Cortex of kidney (tissue), 1 donor: Measurements from ENCODE around the gene MAGEB2.
"Not testable (repeated sequence)": the region's sequence is repeated elsewhere in the genome, so short reads cannot be mapped to it uniquely, and the experiment has no call there.

ENCODE experiments used
- DNase-seq: peaks from one replicate; lab custom pipeline; 2025; lab: John Stamatoyannopoulos, UW

Gene MAGEB2, protein sequence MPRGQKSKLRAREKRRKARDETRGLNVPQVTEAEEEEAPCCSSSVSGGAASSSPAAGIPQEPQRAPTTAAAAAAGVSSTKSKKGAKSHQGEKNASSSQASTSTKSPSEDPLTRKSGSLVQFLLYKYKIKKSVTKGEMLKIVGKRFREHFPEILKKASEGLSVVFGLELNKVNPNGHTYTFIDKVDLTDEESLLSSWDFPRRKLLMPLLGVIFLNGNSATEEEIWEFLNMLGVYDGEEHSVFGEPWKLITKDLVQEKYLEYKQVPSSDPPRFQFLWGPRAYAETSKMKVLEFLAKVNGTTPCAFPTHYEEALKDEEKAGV

DNA sequence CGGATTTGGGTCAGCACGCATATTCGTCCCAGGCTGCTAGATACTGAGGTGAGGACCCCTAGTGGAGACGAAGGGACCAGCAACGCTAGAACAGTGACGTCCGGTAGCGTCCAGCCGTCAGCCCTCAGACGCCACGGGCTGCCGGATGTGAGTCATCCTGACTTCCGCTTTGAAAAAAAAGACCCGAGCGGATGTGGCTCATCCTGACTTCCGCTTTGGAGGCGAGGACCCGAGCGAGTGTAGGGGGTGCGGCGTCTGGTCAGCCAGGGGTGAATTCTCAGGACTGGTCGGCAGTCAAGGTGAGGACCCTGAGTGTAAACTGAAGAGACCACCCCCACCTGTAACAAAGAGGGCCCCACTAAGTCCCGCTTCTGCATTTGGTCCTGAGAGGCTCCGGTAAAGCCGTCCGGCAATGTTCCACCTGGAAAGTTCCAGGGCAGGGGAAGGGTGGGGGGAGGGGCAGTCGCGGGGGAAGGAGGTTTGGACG lies at the start of gene MAGEB2:
Gene MAGEB2 (plus strand): TSS at position 207 of the 487 bp plus-strand sequence. CDS start 3,018 bp downstream, outside the sequence.
- DNase-seq, result no peak

DNA sequence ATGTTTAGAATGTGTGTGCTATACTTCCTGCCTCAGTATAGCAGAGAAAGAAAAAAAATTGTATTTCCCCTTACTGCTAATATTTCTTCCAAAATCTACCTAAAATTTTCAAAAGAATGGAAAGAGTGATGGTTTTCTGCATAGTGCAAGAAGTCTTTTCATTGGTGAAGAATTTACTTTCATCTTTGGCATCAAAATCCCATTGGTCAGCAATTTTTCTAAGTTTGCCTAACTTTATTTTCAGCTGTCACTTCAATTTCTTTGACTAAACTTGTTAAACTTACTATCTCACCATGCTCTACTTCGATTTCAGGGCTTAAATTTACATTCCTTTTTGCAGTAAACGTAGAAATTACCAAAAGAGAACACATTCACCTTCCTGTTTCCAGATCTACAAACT lies 44.5 kb upstream of the MAGEB2 start:
- DNase-seq, result no peak

DNA sequence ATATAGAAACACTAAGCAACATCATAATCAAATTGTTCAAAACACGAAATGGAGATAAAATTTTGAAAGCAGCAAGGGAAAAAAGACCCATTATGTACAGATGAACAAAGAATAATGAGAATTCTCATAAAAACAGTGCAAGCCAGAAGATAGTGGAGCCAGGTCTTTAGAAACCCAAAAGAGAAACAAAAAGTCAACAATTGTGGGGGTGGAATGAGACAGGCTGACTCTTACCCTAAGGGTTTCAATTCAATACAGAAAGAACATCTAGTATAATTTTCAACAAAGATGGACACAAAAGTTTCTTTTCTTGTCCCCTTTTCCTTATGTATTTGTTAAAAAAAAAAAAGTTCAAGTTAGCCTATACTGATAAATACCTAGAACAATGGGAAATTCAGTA lies 34.0 kb upstream of the MAGEB2 start:
- DNase-seq, result no peak

DNA sequence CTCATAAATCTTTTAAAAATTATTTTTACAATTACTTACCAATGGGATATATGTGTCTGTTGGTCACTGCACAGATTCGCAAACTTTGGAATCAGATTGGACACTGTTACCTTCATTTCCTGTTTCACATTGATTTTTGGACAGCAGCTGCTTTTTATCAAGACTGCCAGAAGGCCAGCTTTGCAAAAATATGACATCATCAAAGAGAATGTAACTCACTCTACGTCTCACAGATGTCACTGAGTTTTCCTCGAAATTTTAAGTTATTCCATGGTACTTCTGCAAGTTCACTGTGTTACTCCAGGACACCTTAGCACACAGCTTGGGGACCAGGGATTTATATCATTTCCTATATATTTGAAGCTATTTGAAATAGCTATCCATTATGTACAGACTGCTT lies 31.8 kb upstream of the MAGEB2 start:
- no peak for DNase-seq

DNA sequence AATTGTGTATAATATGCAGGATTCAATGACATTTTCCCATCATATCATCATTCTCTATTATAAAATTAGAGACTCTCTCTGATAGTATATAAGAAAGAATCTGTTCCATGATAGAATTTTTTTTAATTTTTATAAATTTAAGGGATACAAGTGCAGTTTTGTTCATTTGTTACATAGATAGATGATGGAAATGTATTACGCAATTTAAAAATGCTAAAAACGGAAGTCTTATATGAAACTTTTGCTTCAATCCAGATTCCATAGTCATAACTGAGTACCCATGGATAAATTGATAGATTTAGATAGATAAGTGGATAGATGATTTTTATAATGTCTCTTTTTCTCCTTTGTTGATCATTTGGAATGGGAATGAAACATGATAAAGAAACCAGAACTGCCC lies 24.9 kb upstream of the MAGEB2 start:
- DNase-seq, result no peak

DNA sequence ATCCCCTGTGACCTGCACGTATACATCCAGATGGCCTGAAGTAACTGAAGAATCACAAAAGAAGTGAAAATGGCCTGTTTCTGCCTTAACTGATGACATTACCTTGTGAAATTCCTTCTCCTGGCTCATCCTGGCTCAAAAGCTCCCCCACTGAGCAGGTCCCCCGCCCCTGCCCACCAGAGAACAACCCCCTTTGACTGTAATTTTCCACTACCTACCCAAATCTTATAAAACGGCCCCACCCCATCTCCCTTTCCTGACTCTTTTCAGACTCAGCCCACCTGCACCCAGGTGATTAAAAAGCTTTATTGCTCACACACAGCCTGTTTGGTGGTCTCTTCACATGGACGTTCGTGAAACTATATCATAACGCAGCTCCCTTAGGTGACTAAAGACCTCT lies 21.5 kb upstream of the MAGEB2 start:
- not testable (repeated sequence) for DNase-seq

DNA sequence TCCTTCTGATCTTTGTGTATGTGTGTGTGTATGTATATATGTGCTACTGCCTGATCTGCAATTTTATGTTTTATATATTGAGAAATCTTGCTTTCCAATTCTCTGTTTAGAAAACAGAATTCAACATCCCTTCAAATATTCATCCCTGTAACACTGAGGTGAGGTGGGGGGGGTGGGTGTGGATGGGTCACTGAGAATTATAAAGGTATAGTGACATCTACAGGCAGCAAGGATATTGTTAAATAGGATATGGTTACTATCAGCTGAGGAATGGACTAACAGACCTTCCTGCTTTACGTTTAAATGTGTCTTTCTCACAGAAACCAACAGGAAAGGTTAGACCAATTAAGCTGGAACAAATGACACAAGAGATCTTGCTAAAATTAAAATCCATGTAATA lies 19.0 kb upstream of the MAGEB2 start:
- DNase-seq, result no peak

DNA sequence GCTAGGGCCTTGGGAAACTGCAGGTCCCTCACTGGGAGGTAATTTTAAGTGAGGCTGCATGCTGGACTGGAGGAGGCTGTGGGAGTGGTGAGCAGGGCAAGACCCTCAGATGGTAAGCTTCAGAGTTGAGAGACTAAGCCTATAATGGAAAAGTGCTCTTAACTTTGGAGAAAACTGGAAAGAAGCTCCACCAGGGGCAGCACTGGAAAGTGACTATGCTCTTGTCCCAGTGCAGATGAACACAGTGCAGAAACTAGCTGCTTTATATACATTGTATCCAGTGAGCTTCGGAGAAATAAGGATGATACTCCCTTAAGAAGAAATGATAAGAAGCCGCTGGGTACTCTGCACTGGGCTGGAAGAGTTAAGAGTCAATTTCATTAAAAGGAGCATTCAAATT lies 3.2 kb upstream of the MAGEB2 start:
- no peak for DNase-seq

DNA sequence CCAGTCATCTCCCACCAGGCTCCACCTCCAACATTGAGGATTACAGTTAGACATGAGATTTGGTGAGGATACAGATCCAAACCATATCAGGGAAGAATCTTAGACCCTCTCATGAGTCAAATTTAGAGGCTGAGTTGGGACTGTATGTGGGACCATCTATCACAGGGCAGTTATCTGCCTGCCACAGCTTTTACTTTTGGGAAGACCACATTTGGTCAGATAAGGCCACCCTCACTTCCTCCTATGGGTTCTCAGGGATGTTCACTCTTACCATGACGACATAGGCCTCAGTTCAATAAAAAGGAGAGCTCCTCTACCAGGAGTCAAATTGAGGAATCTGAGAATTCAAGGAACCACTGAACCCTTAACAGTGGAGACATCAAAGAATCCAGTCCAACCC lies 2.1 kb downstream of the MAGEB2 start:
- no peak for DNase-seq

DNA sequence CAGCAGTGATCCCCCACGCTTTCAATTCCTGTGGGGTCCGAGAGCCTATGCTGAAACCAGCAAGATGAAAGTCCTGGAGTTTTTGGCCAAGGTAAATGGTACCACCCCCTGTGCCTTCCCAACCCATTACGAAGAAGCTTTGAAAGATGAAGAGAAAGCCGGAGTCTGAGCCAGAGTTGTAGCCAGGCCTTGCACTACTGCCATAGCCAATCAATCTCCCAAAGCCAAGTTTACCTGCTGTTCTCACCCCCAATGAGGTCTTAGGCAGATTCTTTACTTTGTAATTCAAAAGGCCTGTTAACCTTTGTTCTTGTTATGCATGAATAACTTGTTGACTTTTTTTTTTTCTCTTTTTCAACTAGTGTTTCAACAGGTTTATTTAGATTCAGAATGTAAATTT lies 4.0 kb downstream of the MAGEB2 start:
- no peak for DNase-seq

DNA sequence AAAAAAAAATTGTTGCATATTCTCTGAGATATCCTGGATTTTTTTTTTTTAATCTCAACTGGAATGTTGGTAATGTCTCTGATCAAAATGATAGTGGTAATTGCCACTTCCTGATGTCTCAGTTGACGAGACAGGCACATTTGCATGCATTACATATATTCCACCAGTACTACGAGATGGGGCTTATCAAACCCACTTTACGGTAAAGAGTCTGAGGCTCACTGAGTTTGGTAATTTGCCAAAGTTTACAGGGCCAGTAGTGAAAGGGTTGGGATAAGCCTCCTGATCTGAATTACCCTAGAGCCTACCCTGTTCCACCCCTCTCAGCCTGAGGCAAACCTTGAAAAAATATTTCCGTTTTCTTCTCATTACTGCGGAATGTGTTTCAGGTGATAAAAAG lies 5.3 kb downstream of the MAGEB2 start:
- DNase-seq, result no peak

DNA sequence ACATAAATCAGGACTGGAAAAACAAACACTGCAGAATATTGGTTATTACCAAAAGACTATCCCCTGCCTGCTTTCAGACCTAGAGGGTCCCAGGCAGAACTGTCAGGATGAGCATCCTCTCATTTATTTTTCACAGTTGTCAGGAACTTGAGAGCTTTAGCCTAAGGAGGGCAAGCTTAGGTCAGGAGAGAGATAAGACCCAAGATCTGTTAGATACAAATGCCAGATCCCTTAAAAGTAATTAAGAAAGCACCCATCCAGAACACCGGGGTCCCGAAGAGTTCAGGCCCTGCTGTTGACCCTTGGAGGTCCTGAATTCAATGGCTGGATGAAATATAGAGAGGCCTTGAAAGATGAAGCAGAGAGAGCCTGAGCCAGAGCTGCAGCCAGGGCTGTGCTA lies 9.2 kb downstream of the MAGEB2 start:
- DNase-seq, result no peak

DNA sequence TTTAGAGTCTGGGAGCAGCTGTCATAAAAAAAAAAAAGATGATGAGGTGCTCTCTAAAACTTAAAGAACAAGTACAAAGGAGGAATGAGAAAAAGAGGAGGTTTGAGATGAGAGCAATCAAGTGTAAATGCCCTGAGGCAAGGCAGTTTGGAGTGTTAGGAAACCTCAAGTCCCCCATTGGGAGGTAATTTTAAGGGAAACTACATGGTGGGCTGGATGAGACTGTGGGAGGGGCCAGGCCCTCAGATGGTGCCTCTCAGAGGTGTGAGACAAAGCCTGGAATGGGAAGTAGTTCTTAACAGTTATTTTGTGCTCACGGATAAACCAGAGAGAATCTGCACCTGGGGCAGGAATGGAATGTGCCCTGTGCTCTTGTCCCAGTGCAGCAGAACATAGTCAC lies 13.2 kb downstream of the MAGEB2 start:
- no peak for DNase-seq

DNA sequence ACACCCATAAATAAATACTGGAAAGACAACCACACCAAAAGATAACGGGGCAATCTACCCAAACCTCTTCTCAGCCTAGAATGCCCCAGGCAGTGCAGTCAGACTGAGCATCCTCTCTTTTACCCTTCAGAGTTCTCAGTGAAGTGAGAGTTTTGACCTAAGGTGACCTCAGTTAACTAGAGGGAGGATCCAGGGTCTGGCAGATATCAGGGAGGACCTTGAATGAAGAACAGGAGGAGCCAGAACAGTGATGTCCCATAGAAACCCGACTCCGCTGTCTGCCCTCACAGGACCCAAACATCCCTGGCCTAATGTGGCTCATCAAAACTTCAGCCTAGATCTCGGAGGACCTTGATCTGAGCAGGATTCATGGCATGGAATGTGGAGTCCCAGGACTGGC lies 15.0 kb downstream of the MAGEB2 start, which contains the start of gene MAGEB3:
Gene MAGEB3 (plus strand): TSS at position 263 of the 400 bp plus-strand sequence. CDS start 5,268 bp downstream, outside the sequence.
- DNase-seq, result no peak

DNA sequence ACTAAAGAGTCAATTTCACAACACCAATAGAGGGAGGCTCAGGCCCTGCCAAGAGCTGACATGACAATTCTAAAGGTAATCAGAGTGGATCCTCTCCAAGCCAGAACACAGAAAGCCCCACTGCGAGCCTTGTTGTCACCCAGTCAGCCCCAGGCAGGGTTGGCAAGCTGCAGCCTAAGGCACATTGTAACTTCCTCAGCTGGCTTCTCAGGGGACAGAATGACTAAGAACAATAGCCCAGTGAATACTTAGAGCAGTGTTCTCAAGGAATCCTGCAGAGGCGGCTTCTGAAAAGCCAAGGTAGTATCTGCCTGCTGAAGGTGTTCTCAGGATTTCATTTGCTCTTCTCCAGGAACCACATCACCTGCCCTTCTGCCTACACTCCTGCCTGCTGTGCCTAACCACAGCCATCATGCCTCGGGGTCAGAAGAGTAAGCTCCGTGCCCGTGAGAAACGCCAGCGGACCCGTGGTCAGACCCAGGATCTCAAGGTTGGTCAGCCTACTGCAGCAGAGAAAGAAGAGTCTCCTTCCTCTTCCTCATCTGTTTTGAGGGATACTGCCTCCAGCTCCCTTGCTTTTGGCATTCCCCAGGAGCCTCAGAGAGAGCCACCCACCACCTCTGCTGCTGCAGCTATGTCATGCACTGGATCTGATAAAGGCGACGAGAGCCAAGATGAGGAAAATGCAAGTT lies 26.5 kb downstream of the MAGEB2 start, which contains the start of gene MAGEB4:
Gene MAGEB4 (plus strand): TSS at position 277 of the 692 bp plus-strand sequence. CDS start 136 bp downstream, at position 413.
- DNase-seq, result no peak

DNA sequence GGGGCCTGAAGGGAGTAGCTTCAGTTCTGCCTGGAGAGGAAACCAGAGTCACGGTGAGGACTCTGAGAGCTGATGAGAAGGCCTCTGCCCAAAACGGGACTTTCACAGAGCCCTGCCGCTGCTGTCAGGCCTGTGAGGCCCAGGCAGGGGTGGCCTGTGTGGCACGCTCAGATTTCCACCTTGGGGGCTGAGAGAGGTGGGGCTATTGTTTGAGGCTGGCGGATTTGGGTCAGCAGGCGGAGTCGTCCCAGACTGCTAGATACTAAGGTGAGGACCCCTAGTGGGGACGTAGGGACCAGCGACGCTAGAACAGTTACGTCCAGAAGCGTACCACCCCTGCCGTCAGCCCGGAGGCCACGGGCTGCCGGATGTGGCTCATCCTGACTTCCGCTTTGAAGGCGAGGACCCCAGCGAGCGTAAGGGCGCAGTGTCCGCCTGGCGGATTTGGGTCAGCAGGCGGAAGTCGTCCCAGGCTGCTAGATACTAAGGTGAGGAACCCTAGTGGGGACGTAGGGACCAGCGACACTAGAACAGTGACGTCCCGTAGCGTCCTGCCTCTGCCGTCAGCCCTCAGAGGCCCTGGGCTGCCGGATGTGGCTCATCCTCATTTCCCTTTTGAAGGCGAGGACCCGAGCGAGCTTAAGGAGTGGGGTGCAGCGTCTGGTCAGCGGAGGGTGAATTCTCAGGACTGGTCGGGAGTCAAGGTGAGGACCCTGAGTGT lies 31.6 kb downstream of the MAGEB2 start, which contains the start of gene MAGEB1:
Gene MAGEB1 (plus strand): TSS at position 378 of the 721 bp plus-strand sequence. CDS start 3,348 bp downstream, outside the sequence.
- DNase-seq, result no peak

DNA sequence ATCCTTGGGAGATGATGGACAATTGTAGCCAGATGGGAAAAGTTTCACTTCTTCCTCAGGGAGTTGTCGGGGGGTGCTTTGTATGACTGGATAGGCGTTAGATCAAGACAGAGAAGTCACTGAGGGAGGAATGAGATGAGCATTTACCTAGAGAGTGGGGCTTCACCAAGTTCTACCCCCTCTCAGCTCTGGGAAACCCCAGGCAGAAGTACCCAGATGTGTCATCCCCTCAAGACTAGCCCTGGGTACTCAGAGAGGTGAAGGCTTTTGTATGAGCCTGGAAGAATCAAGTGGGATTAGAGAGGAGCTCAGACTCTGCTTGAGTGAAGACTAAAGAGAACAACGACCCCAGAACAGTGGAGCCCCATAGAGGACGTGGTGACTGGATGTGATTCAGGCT lies 33.5 kb downstream of the MAGEB2 start:
- no peak for DNase-seq

DNA sequence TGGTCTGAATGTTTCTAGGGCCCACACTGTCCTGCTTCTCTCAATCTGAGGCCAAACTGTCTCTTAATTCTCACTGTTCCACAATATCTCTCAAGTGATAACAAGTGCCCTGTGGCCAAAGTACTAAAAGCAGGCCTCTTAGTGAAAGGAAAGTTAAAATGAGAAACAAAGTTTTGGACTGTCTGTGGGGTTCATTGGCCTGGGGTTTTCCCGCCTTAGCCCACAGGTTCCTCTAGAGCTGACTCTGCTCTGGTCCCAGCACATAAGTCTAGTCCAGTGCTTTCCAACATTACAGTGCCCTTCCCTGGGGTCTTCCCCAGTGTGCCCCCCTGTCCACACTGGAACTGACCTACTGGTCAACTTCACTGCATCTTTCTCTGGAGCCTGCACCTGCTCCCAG lies 37.9 kb downstream of the MAGEB2 start:
- no peak for DNase-seq

DNA sequence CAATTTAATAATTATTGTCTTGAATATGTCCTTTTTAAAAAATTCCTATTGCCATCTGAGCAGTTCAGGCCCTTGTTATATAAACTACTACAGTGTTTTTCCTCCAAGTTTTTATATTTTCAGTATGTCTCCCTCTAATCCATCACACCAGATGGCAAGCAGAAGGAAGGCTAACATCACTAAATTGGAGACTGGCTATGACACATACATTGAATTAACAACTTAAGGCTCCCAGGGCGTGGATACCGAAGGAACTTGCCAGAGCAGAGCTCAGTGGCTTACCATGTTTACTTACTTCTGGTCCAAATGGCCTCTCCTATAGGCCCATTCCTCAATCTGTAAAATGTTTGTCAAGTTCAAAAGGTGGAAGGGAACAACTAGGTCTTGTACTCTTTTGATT lies 44.6 kb downstream of the MAGEB2 start:
- DNase-seq, result no peak

DNA sequence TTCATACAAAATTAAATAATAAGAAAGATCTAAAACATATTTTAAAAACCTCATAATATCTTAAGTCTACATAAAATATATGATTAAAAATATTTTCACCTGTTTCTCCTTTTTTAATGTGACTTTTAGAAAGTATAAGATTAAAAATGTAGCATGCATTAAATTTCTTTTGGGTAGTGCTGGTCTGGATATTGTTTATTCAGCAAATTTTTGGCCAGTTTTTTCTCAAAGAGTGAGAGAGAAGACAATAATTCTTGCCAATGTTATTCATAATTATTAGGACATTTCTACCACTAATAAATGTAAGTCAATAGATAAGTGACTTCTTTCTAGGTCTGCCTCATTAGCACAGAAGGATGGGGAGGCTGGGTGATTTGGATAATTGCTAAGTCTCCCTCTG lies 45.6 kb downstream of the MAGEB2 start:
- DNase-seq, result no peak

DNA sequence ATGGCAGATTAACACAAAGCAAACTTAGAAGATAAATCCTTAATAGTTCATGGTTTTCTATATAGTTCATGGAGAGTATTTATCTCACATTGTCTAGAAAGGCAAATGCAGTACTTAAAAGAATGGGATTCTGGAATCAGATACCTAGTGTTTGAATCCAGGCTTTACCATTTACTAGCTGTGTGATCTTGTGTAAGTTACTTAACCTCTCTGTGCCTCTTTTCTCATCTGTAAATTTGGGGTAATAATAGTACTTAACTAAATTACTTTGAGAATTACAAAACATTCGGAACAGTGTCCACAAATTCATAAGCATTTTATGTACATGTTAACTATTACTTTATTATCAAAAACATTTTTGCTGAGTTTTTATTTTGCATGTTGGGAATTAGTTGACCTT lies 47.4 kb downstream of the MAGEB2 start:
- DNase-seq, result no peak
